GM12865 (cell line): ENCODE results near the gene CYSRT1.

Source experiments
- DNase-seq: peaks from one replicate; pipeline ENCODE4 v3.0.0; 2010; ENCODE audit warnings: low read depth
- H3K4me3 ChIP-seq: 2 replicates; pipeline ENCODE4 v1.5.1; 2011; ENCODE audit warnings: mild to moderate bottlenecking, low read depth, low read length, control low read depth
- TF ChIP-seq, protein P1 (sequence below): IDR thresholded peaks from 2 replicates; pipeline ENCODE4 v1.5.1; 2011; ENCODE audit warnings: low read length, control low read depth, low read depth, inconsistent platforms; ENCODE audit not compliant: insufficient read depth; ENCODE audit errors: missing control alignments

The CYSRT1 gene

GRCh38 chr9:137179761-137180160, 45.2 kb upstream of the CYSRT1 start:
- H3K4me3 ChIP-seq: no peak overlapping the region
- no peak for DNase-seq
- TF ChIP-seq, protein P1, sequence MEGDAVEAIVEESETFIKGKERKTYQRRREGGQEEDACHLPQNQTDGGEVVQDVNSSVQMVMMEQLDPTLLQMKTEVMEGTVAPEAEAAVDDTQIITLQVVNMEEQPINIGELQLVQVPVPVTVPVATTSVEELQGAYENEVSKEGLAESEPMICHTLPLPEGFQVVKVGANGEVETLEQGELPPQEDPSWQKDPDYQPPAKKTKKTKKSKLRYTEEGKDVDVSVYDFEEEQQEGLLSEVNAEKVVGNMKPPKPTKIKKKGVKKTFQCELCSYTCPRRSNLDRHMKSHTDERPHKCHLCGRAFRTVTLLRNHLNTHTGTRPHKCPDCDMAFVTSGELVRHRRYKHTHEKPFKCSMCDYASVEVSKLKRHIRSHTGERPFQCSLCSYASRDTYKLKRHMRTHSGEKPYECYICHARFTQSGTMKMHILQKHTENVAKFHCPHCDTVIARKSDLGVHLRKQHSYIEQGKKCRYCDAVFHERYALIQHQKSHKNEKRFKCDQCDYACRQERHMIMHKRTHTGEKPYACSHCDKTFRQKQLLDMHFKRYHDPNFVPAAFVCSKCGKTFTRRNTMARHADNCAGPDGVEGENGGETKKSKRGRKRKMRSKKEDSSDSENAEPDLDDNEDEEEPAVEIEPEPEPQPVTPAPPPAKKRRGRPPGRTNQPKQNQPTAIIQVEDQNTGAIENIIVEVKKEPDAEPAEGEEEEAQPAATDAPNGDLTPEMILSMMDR: no peak

DNA sequence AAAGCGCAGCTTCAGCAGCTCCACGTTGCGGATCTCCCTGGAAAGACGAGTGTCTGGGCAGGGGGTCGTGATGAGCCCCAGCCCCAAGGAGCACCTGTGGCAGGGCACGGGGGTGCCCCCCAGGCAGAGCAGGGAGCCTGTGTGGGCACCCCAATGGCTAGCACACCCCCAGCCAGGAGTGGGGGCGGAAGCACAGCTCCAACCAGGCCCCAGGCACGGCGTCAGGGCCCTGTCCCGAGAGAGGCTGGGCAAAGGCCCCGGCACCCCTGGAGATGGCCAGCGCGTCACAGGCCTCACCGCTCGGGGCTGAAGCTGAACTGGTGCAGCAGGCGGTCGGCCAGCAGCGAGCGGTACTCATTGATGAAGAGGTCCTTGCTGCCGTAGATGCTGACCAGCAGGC, 44.5 kb upstream of the CYSRT1 start:
- H3K4me3 ChIP-seq: no peak overlapping the region
- TF ChIP-seq, protein P1: no peak
- DNase-seq: no peak

DNA sequence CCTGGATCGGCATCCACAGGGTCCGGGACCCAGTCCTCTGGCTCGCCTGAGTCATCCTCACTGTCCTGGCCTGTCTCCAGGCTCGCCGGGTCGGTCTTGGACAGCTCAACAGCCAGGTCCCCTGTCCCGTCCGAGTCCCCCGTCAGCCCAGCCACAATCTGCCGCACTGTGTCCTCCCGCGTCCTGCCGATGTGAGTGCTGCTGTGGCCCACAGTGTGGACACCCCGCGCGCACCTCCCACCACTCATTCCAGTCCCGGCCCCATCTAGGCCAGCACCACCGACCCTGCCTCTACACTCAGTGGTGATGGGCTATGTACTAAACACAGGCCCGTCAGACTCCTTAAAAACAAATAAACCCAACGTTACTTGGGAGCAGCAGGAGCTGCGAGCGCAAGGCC, 43.3 kb upstream of the CYSRT1 start:
- no peak overlapping the region for H3K4me3 ChIP-seq
- no peak for DNase-seq
- TF ChIP-seq, protein P1: no peak

GRCh38 chr9:137182836-137183235, 42.1 kb upstream of the CYSRT1 start:
- DNase-seq: no peak
- H3K4me3 ChIP-seq: no peak overlapping the region
- TF ChIP-seq, protein P1: no peak

DNA sequence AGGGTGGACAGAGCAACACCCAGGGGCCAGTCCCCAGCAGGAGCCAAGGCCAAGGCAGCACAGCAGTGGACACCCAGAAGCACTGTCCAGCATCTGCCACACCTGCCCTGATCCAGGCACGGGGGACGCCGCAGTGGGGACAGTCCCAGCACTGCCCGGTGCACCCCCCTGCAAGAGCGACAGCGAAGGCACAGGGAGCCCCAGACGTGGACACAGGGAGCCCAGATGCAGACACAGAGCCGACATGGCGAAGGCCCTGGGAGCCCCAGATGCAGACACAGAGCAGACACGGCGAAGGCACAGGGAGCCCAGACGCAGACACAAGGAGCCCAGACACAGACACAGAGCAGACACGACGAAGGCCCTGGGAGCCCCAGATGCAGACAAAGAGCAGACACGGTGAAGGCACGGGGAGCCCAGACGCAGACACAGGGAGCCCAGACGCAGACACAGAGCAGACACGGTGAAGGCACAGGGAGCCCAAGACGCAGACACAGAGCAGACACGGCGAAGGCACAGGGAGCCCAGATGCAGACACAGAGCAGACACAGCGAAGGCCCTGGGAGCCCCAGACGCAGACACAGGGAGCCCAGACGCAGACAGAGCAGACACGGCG, 40.9 kb upstream of the CYSRT1 start:
- DNase-seq: no peak
- TF ChIP-seq, protein P1: no peak
- H3K4me3 ChIP-seq: no peak overlapping the region

- H3K4me3 ChIP-seq: no peak overlapping the region
- no peak for DNase-seq
- TF ChIP-seq, protein P1: no peak
Measured at GRCh38 chr9:137184881-137185660, 39.9 kb upstream of the CYSRT1 start.
